GM15510 (cell line): Measurements from ENCODE around the gene RPS6KB2.
A peak's percentile ranks its signal among the peaks of the same experiment; 100 is the strongest.

Source experiments
- POLR2A ChIP-seq: IDR thresholded peaks from 3 replicates; pipeline ENCODE4 v1.6.1; 2011; ENCODE audit warnings: borderline replicate concordance; ENCODE audit not compliant: insufficient read length; ENCODE audit errors: extremely low read depth

The RPS6KB2 gene

GRCh38 chr11:67431346-67432249, 3.3 kb downstream of the RPS6KB2 start:
- no peak for TF ChIP-seq POLR2A

- TF ChIP-seq POLR2A: no peak
These were observed 4.5 kb downstream of the RPS6KB2 start for GRCh38 chr11:67432655-67433349.

GRCh38 chr11:67433536-67434394, 5.5 kb downstream of the RPS6KB2 start:
- peak; percentile 18 for TF ChIP-seq POLR2A

GRCh38 chr11:67434395-67434881, 6.1 kb downstream of the RPS6KB2 start:
- TF ChIP-seq POLR2A: peak; percentile 16

- peak; percentile 25 for TF ChIP-seq POLR2A
These were observed 6.9 kb downstream of the RPS6KB2 start for GRCh38 chr11:67435031-67435726.

- TF ChIP-seq POLR2A: peak; percentile 49
These were observed 7.6 kb downstream of the RPS6KB2 start for GRCh38 chr11:67435727-67436458.

- no peak for TF ChIP-seq POLR2A
These were observed 8.3 kb downstream of the RPS6KB2 start for GRCh38 chr11:67436459-67437081.

- peak; percentile 97 for TF ChIP-seq POLR2A
These were observed 9.0 kb downstream of the RPS6KB2 start, which contains the start of gene PTPRCAP for GRCh38 chr11:67437082-67437808. PTPRCAP (minus strand) TSS chr11:67437682; CDS start chr11:67437619, 63 bp downstream.

GRCh38 chr11:67437809-67438157, 9.5 kb downstream of the RPS6KB2 start:
- TF ChIP-seq POLR2A: no peak

GRCh38 chr11:67438158-67438902, 10.0 kb downstream of the RPS6KB2 start:
- peak; percentile 82 for TF ChIP-seq POLR2A

- no peak for TF ChIP-seq POLR2A
These were observed 11.3 kb downstream of the RPS6KB2 start for GRCh38 chr11:67439321-67440228.
